ENCODE measurements around the gene DDX59.
A peak's percentile ranks its signal among the peaks of the same experiment; 100 is the strongest.

- TF ChIP-seq OVOL3 (tag by site-specific recombination; IDR thresholded peaks at IDR 0.05) (no peak), CTCF (tag by site-specific recombination; IDR thresholded peaks at IDR 0.05) (peak; percentile 12; the same call in 1 of the 2 replicates)
These were observed 49.2 kb downstream of the DDX59 start, which contains the start of gene KIF14 for GRCh38 chr1:200620273-200621131.
